ENCODE results near the gene CFAP99.

Gene CFAP99

GRCh38 chr4:2393353-2394270, 25.1 kb upstream of the CFAP99 start:
- DNase-seq = no peak

GRCh38 chr4:2394528-2394927, 24.2 kb upstream of the CFAP99 start:
- no peak for DNase-seq

- DNase-seq = no peak
Observed at GRCh38 chr4:2395038-2395437, 23.7 kb upstream of the CFAP99 start.

- DNase-seq = no peak
Observed at GRCh38 chr4:2395584-2395983, 23.2 kb upstream of the CFAP99 start.

- DNase-seq = no peak
Observed at GRCh38 chr4:2396781-2397368, 21.9 kb upstream of the CFAP99 start.

GRCh38 chr4:2397596-2398379, 21.0 kb upstream of the CFAP99 start:
- no peak for DNase-seq

- DNase-seq = no peak
Observed at GRCh38 chr4:2399216-2399615, 19.5 kb upstream of the CFAP99 start.

GRCh38 chr4:2399631-2400190, 19.0 kb upstream of the CFAP99 start:
- no peak for DNase-seq

- DNase-seq = no peak
Observed at GRCh38 chr4:2400841-2401609, 17.7 kb upstream of the CFAP99 start.

- no peak for DNase-seq
Observed at GRCh38 chr4:2401610-2401983, 17.2 kb upstream of the CFAP99 start.

GRCh38 chr4:2402048-2402842, 16.5 kb upstream of the CFAP99 start:
- no peak for DNase-seq

GRCh38 chr4:2402941-2403340, 15.8 kb upstream of the CFAP99 start:
- DNase-seq = no peak

- DNase-seq = no peak
Observed at GRCh38 chr4:2406406-2406805, 12.3 kb upstream of the CFAP99 start.

GRCh38 chr4:2406920-2407319, 11.8 kb upstream of the CFAP99 start:
- DNase-seq = no peak

GRCh38 chr4:2407991-2408342, 10.8 kb upstream of the CFAP99 start:
- no peak for DNase-seq

GRCh38 chr4:2408401-2408958, 10.3 kb upstream of the CFAP99 start:
- no peak for DNase-seq

- DNase-seq = no peak
Observed at GRCh38 chr4:2408976-2409375, 9.8 kb upstream of the CFAP99 start.

- no peak for DNase-seq
Observed at GRCh38 chr4:2409381-2409783, 9.4 kb upstream of the CFAP99 start.

GRCh38 chr4:2411786-2412510, 6.8 kb upstream of the CFAP99 start:
- no peak for DNase-seq

GRCh38 chr4:2412534-2412884, 6.2 kb upstream of the CFAP99 start:
- no peak for DNase-seq

Measured in HCEC 1CT (cell line).